ENCODE measurements around the gene ZSCAN16.
"Not testable (repeated sequence)": the region's sequence is repeated elsewhere in the genome, so short reads cannot be mapped to it uniquely, and the experiment has no call there.

ZSCAN16 gene

GRCh38 chr6:28107506-28107905, 16.9 kb upstream of the ZSCAN16 start:
- no peak for DNase-seq (ENCODE audit: low read depth, low spot score)
- ChIA-PET POLR2A (no interaction called here), CTCF (interaction anchor here (1.2 kb wide), 1 partner anchor 9 kb away, joined by 3 read pairs; no protein-coding TSS in a partner anchor)
- no peak overlapping the region for H3K4me3 ChIP-seq (ENCODE audit: low read depth, low read length)
- TF ChIP-seq CTCF (IDR thresholded peaks at IDR 0.05; ENCODE audit: insufficient read depth, low read length, missing control alignments): no peak

- no peak for TF ChIP-seq CTCF (IDR thresholded peaks at IDR 0.05; ENCODE audit: insufficient read depth, low read length, missing control alignments)
- ChIA-PET POLR2A (interaction anchor here (0.7 kb wide), 1 partner anchor 13 kb away, joined by 3 read pairs; the partner anchor contains the start of gene ZSCAN16), CTCF (no interaction called here)
- H3K4me3 ChIP-seq (ENCODE audit: low read depth, low read length): no peak overlapping the region
- DNase-seq (ENCODE audit: low read depth, low spot score): no peak
Measured at GRCh38 chr6:28111964-28112363, 12.4 kb upstream of the ZSCAN16 start.

DNA sequence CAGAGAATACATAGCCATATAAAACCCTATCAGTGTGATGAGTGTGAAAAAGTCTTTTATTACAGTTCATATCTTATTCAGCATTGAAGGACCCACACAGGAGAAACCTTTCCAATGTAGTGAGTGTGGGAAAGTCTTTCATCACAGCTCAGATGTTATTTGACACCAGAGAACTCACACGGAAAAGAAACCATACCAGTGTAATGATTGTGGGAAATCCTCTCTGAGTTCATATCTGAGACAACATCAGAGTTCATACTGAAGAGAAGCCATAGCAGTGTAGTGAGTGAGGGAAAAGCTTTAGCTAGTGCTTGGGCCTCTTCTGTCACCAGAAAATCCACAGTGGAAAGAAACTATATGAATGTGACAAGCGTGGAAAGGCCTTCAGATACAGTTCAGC, 8.6 kb upstream of the ZSCAN16 start:
- POLR2A ChIA-PET: interaction anchor here (1.1 kb wide), 1 partner anchor 11 kb away, joined by 3 read pairs; no protein-coding TSS in a partner anchor
- DNase-seq (ENCODE audit: low read depth, low spot score): no peak
- CTCF ChIA-PET: interaction anchor here (1.0 to 4.2 kb wide), 3 partner anchors 8 to 11 kb away, joined by 3 to 24 read pairs (median 3); partner anchors contain the start of gene ZSCAN16
- no peak overlapping the region for H3K4me3 ChIP-seq (ENCODE audit: low read depth, low read length)
- no peak for TF ChIP-seq CTCF (IDR thresholded peaks at IDR 0.05; ENCODE audit: insufficient read depth, low read length, missing control alignments)

DNA sequence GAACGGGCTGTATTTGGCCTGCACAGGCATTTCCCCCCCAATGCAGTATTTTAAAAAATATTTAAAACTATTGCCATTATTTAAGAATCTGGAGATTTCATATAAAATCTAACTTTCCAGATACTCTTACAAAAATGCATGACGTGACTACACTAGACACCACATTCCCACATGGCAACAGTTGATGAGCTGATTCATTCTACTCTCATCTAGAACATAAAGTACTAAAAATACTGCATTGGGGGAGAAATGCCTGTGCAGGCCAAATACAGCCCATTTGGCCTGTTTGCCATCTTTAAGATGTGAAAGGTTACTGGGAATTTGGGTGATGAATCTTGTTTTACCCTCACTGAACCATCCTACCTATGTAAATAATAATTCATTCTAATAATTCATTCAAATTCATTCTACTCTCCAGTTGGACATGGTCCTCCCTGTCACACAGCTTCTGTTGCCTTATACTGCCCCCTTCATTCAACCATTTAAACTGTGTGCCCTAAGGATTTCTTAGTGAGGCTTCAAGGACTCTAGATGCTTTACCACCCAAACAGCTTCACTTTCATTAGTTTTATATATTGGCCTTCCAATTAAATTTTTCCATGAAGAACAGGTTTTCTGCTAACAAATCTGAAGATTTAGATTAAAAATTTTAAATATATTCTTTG, 6.9 kb upstream of the ZSCAN16 start:
- no peak overlapping the region for H3K4me3 ChIP-seq (ENCODE audit: low read depth, low read length)
- no peak for DNase-seq (ENCODE audit: low read depth, low spot score)
- ChIA-PET CTCF (interaction anchor here (1.1 to 4.2 kb wide), 3 partner anchors 10 to 238 kb away, joined by 3 to 24 read pairs (median 6); no protein-coding TSS in a partner anchor), POLR2A (interaction anchor here (0.6 to 0.7 kb wide), 2 partner anchors 13 to 232 kb away, joined by 3 read pairs; partner anchors contain the start of gene ZKSCAN3)
- TF ChIP-seq CTCF (IDR thresholded peaks at IDR 0.05; ENCODE audit: insufficient read depth, low read length, missing control alignments): no peak

DNA sequence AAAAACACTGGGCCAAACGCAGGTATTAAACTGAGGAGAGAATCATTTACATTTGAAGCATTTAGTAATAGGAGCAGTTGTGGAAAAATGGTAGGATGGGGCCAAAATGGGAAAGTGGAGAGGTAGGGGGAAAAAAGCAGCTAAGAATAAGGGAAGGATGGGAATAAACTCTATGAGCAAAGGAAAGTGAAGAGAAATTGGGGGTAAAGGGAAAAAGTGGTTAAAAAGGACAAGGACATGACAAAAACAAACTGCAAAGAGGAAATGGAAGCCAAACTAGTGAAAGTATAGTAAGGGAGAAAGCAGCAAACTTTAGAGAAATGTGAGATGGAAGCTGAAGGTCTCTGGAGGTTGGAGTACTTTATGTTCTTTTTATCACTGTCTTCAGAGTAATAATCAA, 6.2 kb upstream of the ZSCAN16 start:
- DNase-seq (ENCODE audit: low read depth, low spot score): no peak
- ChIA-PET CTCF (interaction anchor here (1.5 to 4.2 kb wide), 2 partner anchors 14 to 238 kb away, joined by 6 to 24 read pairs; no protein-coding TSS in a partner anchor), POLR2A (interaction anchor here (0.7 kb wide), 1 partner anchor 13 kb away, joined by 3 read pairs; no protein-coding TSS in a partner anchor)
- H3K4me3 ChIP-seq (ENCODE audit: low read depth, low read length): no peak overlapping the region
- no peak for TF ChIP-seq CTCF (IDR thresholded peaks at IDR 0.05; ENCODE audit: insufficient read depth, low read length, missing control alignments)

DNA sequence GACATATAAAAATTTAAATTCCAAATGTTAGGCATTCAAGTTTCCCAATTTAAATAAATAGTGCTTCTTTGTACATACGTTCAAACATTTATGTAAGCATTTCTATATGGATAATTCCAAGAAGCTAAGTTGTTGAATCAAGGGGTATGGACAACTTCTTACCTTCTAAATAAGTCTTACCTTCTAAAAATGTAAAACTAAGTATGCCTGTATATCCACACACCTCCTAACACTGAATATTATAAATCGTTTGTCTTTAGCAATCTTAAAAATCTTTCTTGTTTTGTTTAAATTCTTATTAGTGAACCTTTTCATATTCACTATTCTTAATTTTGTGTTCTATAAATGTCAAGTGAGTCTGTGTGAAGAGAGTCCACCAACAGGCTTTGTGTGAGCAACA, 2.5 kb upstream of the ZSCAN16 start:
- no peak overlapping the region for H3K4me3 ChIP-seq (ENCODE audit: low read depth, low read length)
- no peak for TF ChIP-seq CTCF (IDR thresholded peaks at IDR 0.05; ENCODE audit: insufficient read depth, low read length, missing control alignments)
- DNase-seq (ENCODE audit: low read depth, low spot score): no peak
- ChIA-PET CTCF (no interaction called here), POLR2A (no interaction called here)

DNA sequence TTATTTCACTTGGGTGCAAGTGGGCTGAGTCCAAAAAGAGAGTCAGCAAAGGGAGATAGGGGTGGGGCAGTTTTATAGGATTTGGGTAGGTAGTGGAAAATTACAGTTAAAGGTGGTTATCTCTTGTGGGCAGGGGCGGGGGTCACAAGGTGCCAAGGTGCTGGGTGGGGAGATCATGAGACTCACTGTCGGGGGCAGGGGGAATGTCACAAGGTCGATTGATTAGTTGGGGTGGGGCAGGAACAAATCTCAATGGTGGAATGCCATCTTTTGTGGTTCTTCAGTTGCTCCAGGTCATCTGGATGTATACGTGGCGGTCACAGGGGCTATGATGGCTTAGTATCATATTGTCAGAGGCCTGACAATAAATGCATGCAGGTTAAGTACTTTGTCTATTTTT, 2.1 kb upstream of the ZSCAN16 start:
- DNase-seq (ENCODE audit: low read depth, low spot score); POLR2A ChIA-PET; H3K4me3 ChIP-seq (ENCODE audit: low read depth, low read length): not testable (repeated sequence)
- CTCF ChIA-PET: interaction anchor here (1.2 kb wide), 1 partner anchor 17 kb away, joined by 4 read pairs; no protein-coding TSS in a partner anchor

Data from AG04449 (cell line).